ENCODE data around the gene OPN4.

- TF ChIP-seq POLR2AphosphoS5 (IDR thresholded peaks at IDR 0.05) (no peak), POLR2A (IDR thresholded peaks at IDR 0.05) (no peak), EP300 (IDR thresholded peaks at IDR 0.05; ENCODE audit: low read depth) (no peak)
- TF ChIP-seq, protein P1, sequence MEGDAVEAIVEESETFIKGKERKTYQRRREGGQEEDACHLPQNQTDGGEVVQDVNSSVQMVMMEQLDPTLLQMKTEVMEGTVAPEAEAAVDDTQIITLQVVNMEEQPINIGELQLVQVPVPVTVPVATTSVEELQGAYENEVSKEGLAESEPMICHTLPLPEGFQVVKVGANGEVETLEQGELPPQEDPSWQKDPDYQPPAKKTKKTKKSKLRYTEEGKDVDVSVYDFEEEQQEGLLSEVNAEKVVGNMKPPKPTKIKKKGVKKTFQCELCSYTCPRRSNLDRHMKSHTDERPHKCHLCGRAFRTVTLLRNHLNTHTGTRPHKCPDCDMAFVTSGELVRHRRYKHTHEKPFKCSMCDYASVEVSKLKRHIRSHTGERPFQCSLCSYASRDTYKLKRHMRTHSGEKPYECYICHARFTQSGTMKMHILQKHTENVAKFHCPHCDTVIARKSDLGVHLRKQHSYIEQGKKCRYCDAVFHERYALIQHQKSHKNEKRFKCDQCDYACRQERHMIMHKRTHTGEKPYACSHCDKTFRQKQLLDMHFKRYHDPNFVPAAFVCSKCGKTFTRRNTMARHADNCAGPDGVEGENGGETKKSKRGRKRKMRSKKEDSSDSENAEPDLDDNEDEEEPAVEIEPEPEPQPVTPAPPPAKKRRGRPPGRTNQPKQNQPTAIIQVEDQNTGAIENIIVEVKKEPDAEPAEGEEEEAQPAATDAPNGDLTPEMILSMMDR (IDR thresholded peaks at IDR 0.05): no peak
Measured at GRCh38 chr10:86699541-86699940, 45.2 kb downstream of the OPN4 start.

Measured in transverse colon (tissue), 4 donors.